Astrocyte (in vitro differentiated cells and primary cell): ENCODE data around the gene ZSWIM3. TPM values are rescaled to one million over a fixed set of nuclear protein-coding genes. Genes with fewer than 3 reads are reported as not detected.

Source experiments
- DNase-seq: peaks from one replicate; pipeline ENCODE4 v3.0.0-alpha.2; 2010; ENCODE audit warnings: low read depth
- FAIRE-seq: peaks from 2 replicates; lab custom pipeline; 2011; peaks lifted over from hg19 to GRCh38; lab: Jason Lieb, UNC
- H2AFZ ChIP-seq: 2 replicates; pipeline ENCODE4 v1.6.0; 2012; ENCODE audit warnings: low read depth, low read length, inconsistent platforms
- H3K27ac ChIP-seq: 2 replicates; pipeline ENCODE4 v1.5.1; 2011; ENCODE audit warnings: low read depth, low read length, inconsistent platforms
- H3K27me3 ChIP-seq: 2 replicates; pipeline ENCODE4 v1.6.0; 2011; ENCODE audit warnings: low read length, inconsistent platforms; ENCODE audit not compliant: insufficient read depth
- H3K36me3 ChIP-seq: 2 replicates; pipeline ENCODE4 v1.5.1; 2011; ENCODE audit warnings: low read length, inconsistent platforms; ENCODE audit not compliant: insufficient read depth
- H3K4me1 ChIP-seq: 2 replicates; pipeline ENCODE4 v1.5.1; 2011; ENCODE audit warnings: low read length, inconsistent platforms; ENCODE audit not compliant: insufficient read depth
- H3K4me2 ChIP-seq: 2 replicates; pipeline ENCODE4 v1.6.0; 2012; ENCODE audit warnings: low read length, inconsistent platforms
- H3K4me3 ChIP-seq: 2 replicates; pipeline ENCODE4 v1.5.1; 2011; ENCODE audit warnings: low read depth, mild to moderate bottlenecking, low read length, inconsistent platforms; ENCODE audit not compliant: insufficient read depth
- H3K79me2 ChIP-seq: 2 replicates; pipeline ENCODE4 v1.6.0; 2012; ENCODE audit warnings: mild to moderate bottlenecking, low read length, inconsistent platforms; ENCODE audit not compliant: insufficient read depth
- H3K9ac ChIP-seq: 2 replicates; pipeline ENCODE4 v1.6.0; 2012; ENCODE audit warnings: mild to moderate bottlenecking, low read length, inconsistent platforms
- H3K9me3 ChIP-seq: 2 replicates; pipeline ENCODE4 v1.5.1; 2012; ENCODE audit warnings: low read depth, mild to moderate bottlenecking, low read length, inconsistent platforms; ENCODE audit not compliant: insufficient read depth
- H4K20me1 ChIP-seq: 2 replicates; pipeline ENCODE4 v1.6.0; 2012; ENCODE audit warnings: low read length, inconsistent platforms; ENCODE audit not compliant: insufficient read depth
- H3K27ac Mint-ChIP-seq: one replicate; pipeline ENCODE4 v1.8.0; 2021; ENCODE audit warnings: mild to moderate bottlenecking, mixed read lengths; ENCODE audit not compliant: unreplicated experiment
- H3K27me3 Mint-ChIP-seq: one replicate; pipeline ENCODE4 v1.8.0; 2021; ENCODE audit warnings: low read depth, mixed read lengths; ENCODE audit not compliant: unreplicated experiment
- H3K36me3 Mint-ChIP-seq: one replicate; pipeline ENCODE4 v1.8.0; 2021; ENCODE audit warnings: low read depth, mixed read lengths; ENCODE audit not compliant: unreplicated experiment
- H3K4me1 Mint-ChIP-seq: one replicate; pipeline ENCODE4 v1.8.0; 2021; ENCODE audit warnings: low read depth, mixed read lengths; ENCODE audit not compliant: unreplicated experiment
- H3K4me3 Mint-ChIP-seq: one replicate; pipeline ENCODE4 v1.8.0; 2021; ENCODE audit warnings: mild to moderate bottlenecking, moderate library complexity, mixed read lengths; ENCODE audit not compliant: unreplicated experiment
- H3K9me3 Mint-ChIP-seq: one replicate; pipeline ENCODE4 v1.8.0; 2021; ENCODE audit warnings: mild to moderate bottlenecking, mixed read lengths; ENCODE audit not compliant: unreplicated experiment
- EZH2 ChIP-seq: IDR thresholded peaks from 2 replicates; pipeline ENCODE4 v1.6.1; 2012; ENCODE audit warnings: mild to moderate bottlenecking, low read length, inconsistent platforms; ENCODE audit not compliant: insufficient read depth
- total RNA-seq: library from RNA; stranded (reverse); gene quantifications from 2 replicates; pipeline ENCODE4 v1.2.1, GENCODE V29; 2021
- TF ChIP-seq, protein P1 (sequence below): IDR thresholded peaks from 2 replicates; pipeline ENCODE4 v1.5.1; 2011; ENCODE audit warnings: low read depth, mild to moderate bottlenecking, inconsistent platforms, low read length, moderate library complexity; ENCODE audit not compliant: insufficient read depth

The ZSWIM3 gene
- total RNA-seq, 1 donor from 2014 or later: 4.7 TPM

DNA sequence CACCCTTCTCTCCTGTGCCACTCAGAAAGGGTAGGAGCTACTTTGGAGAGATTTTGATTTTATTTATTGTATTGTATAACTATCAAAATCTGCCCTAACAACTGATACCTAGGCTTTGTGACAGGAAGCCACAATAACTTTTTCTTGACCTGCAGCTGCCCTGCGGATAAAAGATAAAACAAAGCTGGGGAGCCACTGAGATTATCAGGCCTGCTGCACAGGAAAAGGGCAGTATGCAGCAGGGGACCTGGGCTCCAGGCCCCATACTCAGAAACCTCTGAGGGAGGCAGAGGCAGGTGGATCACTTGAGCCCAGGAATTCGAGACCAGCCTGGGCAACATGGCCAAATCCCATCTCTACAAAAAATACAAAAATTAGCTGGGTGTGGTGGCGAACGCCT, 24.8 kb upstream of the ZSWIM3 start:
- Mint-ChIP-seq H3K36me3 (peaks cover 8% of the 10 kb centered on the region), H3K4me1 (peaks cover 24% of the 10 kb centered on the region), H3K4me3 (no peak overlapping the region), H3K9me3 (peaks cover 2% of the 10 kb centered on the region), H3K27ac (no peak overlapping the region), H3K27me3 (no peaks in the 10 kb centered on the region)
- Histone ChIP-seq H3K4me3 (no peak overlapping the region), H4K20me1 (peaks cover 12% of the 10 kb centered on the region), H3K79me2 (peaks cover 13% of the 10 kb centered on the region), H3K27me3 (no peaks in the 10 kb centered on the region), H3K9ac (peak overlapping the region; percentile 75), H2AFZ (no peak overlapping the region), H3K4me1 (peaks cover 24% of the 10 kb centered on the region), H3K9me3 (no peaks in the 10 kb centered on the region), H3K4me2 (peak overlapping the region; percentile 91), H3K27ac (no peak overlapping the region), H3K36me3 (peaks cover 3% of the 10 kb centered on the region)
- FAIRE-seq (no peak), DNase-seq (no peak)
- TF ChIP-seq, protein P1, sequence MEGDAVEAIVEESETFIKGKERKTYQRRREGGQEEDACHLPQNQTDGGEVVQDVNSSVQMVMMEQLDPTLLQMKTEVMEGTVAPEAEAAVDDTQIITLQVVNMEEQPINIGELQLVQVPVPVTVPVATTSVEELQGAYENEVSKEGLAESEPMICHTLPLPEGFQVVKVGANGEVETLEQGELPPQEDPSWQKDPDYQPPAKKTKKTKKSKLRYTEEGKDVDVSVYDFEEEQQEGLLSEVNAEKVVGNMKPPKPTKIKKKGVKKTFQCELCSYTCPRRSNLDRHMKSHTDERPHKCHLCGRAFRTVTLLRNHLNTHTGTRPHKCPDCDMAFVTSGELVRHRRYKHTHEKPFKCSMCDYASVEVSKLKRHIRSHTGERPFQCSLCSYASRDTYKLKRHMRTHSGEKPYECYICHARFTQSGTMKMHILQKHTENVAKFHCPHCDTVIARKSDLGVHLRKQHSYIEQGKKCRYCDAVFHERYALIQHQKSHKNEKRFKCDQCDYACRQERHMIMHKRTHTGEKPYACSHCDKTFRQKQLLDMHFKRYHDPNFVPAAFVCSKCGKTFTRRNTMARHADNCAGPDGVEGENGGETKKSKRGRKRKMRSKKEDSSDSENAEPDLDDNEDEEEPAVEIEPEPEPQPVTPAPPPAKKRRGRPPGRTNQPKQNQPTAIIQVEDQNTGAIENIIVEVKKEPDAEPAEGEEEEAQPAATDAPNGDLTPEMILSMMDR: no peak
- TF ChIP-seq EZH2: no peak

GRCh38 chr20:45833030-45833882, 24.2 kb upstream of the ZSWIM3 start, which contains the start of gene SNX21:
Gene SNX21, plus strand, starts transcription at chr20:45833799. Its CDS starts 121 bp downstream, at chr20:45833920.
- Histone ChIP-seq H2AFZ (peak within 1 kb of the TSS; percentile 83), H4K20me1 (peaks cover 12% of the 10 kb centered on the region), H3K4me2 (peak within 1 kb of the TSS; percentile 91), H3K36me3 (peaks cover 3% of the 10 kb centered on the region), H3K79me2 (peaks cover 13% of the 10 kb centered on the region), H3K9me3 (no peaks in the 10 kb centered on the region), H3K9ac (peak within 1 kb of the TSS; percentile 75), H3K27me3 (no peaks in the 10 kb centered on the region), H3K27ac (peak within 1 kb of the TSS; percentile 65), H3K4me3 (peak within 1 kb of the TSS; percentile 71), H3K4me1 (peaks cover 24% of the 10 kb centered on the region)
- H3K9me3 Mint-ChIP-seq: peaks cover 2% of the 10 kb centered on the region
- DNase-seq (peak; percentile 92), FAIRE-seq (no peak)
- H3K4me1 Mint-ChIP-seq: peaks cover 22% of the 10 kb centered on the region
- peak within 1 kb of the TSS; percentile 85 for H3K4me3 Mint-ChIP-seq
- peaks cover 8% of the 10 kb centered on the region for H3K36me3 Mint-ChIP-seq
- H3K27me3 Mint-ChIP-seq: no peaks in the 10 kb centered on the region
- H3K27ac Mint-ChIP-seq: peak within 1 kb of the TSS; percentile 37
- no peak for TF ChIP-seq EZH2
- TF ChIP-seq, protein P1: no peak
